ENCODE results near the gene ATF6.
"Not testable (repeated sequence)": the region's sequence is repeated elsewhere in the genome, so short reads cannot be mapped to it uniquely, and the experiment has no call there.

The ATF6 gene

GRCh38 chr1:161771973-161772372 lies 5.9 kb downstream of the ATF6 start:
- intact Hi-C loops (cut with DNase I), result no loop called here
- DNase-seq, result no peak

GRCh38 chr1:161772397-161772796 lies 6.3 kb downstream of the ATF6 start:
- no peak for DNase-seq
- intact Hi-C loops (cut with DNase I), result no loop called here

DNA sequence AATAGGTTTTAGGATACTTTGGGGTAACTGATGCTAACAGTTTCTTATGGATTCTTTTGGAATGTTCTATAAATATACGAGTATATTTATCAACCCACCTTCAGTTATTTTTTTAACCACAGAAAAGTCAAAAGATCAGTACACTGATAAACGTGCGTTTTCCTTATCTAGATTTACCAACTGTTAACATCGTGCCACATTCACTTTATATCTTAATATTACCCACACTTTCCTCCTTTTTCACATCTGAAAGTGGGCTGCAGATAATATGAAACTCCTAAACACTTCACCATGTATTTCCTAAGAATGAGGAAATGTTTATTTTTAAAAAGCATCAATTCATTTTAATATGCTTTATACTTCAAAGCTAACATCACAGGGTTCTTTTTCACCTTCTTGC lies 7.7 kb downstream of the ATF6 start:
- intact Hi-C loops (cut with DNase I), result no loop called here
- no peak for DNase-seq

DNA sequence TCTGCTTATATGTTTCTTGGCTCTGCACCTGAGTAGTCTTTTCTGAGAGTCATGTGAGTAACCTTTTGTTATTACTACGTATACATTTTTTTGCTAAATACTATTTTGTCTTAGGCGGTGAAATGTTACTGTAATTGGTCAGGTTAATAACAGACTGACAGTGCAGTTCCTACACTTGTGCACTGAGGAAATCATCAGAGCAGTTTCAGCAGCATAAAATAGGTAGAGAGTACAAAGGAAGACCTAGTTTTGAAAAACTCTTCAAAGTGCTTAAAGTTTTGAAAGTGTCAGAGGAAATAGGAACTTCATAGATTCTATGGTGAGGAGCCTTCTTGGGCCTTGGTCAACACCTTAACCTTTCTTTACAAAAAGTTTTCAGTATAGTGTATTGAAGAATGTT lies 11.1 kb downstream of the ATF6 start:
- DNase-seq, result no peak
- intact Hi-C loops (cut with DNase I), result no loop called here

GRCh38 chr1:161778522-161778921 lies 12.4 kb downstream of the ATF6 start:
- intact Hi-C loops (cut with DNase I), result no loop called here
- DNase-seq, result no peak

- DNase-seq, result no peak
- intact Hi-C loops (cut with DNase I), result no loop called here
Observed at GRCh38 chr1:161779393-161779792, 13.3 kb downstream of the ATF6 start.

GRCh38 chr1:161781995-161782394 lies 15.9 kb downstream of the ATF6 start:
- no peak for DNase-seq
- intact Hi-C loops (cut with DNase I), result no loop called here

DNA sequence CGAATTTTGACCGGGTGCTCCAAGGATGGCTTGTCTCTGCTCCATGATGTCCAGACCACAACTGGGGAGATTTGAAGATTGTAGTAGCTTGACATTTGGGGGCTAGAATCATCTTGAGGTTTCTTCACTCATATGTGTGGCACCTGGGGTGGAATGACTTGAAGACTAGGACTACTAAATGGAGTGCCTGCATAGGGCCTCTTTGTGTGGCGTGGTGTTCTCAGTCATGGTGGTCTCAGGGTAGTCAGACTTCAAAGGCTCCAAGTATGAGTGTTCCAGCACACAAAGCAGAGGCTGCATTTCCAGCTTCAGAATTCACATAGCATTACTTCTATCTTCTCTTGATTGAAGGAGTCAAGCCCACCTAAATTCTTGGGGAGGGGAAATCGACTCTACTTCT lies 16.8 kb downstream of the ATF6 start:
- intact Hi-C loops (cut with DNase I), result no loop called here
- no peak for DNase-seq

DNA sequence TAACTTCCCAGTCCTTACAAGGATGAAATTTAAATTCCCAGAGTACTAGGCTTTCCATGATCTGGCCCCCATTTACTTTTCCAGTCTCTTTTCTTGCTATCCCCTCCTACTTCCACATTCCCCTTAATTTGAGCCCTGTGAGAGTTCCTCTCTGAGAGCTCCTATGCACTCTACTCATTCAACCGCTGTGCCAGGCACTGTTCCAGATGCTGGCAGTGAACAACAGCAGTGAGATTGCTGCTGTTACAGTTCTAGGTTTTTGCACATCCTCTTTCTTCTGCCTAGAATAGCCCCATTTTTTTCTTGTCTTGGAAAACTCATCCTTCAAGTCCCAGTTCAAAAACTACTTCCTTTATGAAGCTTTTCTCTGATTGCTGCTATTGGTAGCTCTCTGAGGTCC lies 18.8 kb downstream of the ATF6 start:
- intact Hi-C loops (cut with DNase I), result no loop called here
- DNase-seq, result peak in 20 of 42 donors; percentile 8 to 56 (median 25)

DNA sequence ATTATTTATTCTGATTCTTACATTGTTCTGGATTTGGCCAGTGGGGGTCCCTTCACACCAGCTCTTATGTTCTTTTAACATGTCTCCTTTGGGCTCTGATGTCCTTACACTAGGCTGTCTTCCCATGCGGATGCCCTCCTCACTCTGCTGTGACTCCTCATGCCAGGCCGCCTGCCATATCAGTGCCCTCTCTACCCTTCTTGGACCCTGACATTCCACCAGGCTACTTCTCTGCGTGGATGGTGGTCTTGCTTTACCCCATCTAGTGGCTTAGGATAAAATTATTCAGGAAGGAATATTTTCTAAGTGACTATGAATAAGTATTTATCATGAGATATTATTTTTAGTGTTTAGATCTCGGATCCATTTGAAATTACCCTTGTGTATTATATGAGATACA lies 21.2 kb downstream of the ATF6 start:
- intact Hi-C loops (cut with DNase I), result no loop called here
- DNase-seq, result no peak

DNA sequence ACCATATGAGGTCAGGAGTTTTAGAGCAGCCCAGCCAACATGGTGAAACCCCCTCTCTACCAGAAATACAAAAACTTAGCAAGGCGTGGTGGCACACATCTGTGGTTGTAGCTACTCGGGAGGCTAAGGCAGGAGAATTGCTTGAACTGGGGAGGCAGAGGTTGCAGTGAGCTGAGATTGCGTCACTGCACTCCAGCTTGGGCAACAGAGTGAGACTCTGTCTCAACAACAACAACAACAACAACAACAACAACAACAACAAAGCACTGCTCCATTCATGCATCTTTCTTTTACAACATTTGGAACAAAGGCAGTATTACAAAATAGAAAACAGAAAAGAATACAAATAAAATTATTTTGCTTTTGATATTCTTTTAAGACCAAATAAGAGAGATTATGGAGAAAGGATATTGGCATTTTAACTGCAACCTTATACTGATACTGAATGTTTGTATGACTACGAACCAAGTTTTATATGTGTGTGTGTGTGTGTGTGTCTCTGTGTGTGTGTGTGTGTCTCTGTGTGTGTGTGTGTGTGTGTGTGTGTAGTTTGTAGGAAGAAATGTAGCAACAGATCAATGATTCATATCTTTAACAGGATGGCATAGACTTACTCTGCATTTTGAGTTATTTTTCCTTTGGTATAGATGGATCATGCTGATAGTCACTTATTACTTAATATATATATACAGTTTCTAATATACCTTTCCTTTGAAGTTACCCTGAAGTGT lies 24.6 kb downstream of the ATF6 start:
- no peak for DNase-seq
- intact Hi-C loops (cut with DNase I), result no loop called here

- no peak for DNase-seq
- intact Hi-C loops (cut with DNase I), result loop anchor here (2.0 kb wide), 1 partner anchor 245 kb away; no protein-coding TSS in a partner anchor
Observed at GRCh38 chr1:161791904-161792655, 26.0 kb downstream of the ATF6 start.

- DNase-seq, result peak in 8 of 42 donors; percentile 6 to 67 (median 20)
Observed at GRCh38 chr1:161792740-161793139, 26.6 kb downstream of the ATF6 start.

GRCh38 chr1:161799792-161800191 lies 33.7 kb downstream of the ATF6 start:
- intact Hi-C loops (cut with DNase I), result no loop called here
- DNase-seq, result no peak

More at GRCh38 chr1:161792740-161793139, 26.6 kb downstream of the ATF6 start:
- intact Hi-C loops (cut with DNase I), result loop anchor here (2.0 kb wide), 1 partner anchor 244 kb away; no protein-coding TSS in a partner anchor

DNA sequence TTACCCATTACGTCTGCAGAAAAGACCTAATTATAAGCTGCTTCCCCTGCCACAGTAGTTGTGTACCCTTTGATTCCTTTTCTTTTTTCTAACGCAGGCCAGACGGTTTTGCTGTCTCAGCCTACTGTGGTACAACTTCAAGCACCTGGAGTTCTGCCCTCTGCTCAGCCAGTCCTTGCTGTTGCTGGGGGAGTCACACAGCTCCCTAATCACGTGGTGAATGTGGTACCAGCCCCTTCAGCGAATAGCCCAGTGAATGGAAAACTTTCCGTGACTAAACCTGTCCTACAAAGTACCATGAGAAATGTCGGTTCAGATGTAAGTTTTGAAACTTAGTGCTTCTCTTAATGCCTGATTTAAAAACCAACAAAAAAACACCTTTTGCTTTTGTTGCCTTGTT lies 35.8 kb downstream of the ATF6 start:
- DNase-seq, result peak in 11 of 42 donors; percentile 5 to 57 (median 12)
- intact Hi-C loops (cut with DNase I), result no loop called here

GRCh38 chr1:161803181-161803580 lies 37.1 kb downstream of the ATF6 start:
- intact Hi-C loops (cut with DNase I), result no loop called here
- no peak for DNase-seq

- intact Hi-C loops (cut with DNase I), result no loop called here
- no peak for DNase-seq
Observed at GRCh38 chr1:161805399-161806197, 39.5 kb downstream of the ATF6 start.

GRCh38 chr1:161809202-161809601 lies 43.1 kb downstream of the ATF6 start:
- DNase-seq; intact Hi-C loops (cut with DNase I): not testable (repeated sequence)

GRCh38 chr1:161809656-161810055 lies 43.5 kb downstream of the ATF6 start:
- intact Hi-C loops (cut with DNase I); DNase-seq: not testable (repeated sequence)

- intact Hi-C loops (cut with DNase I), result no loop called here
- no peak for DNase-seq
Observed at GRCh38 chr1:161810780-161811179, 44.7 kb downstream of the ATF6 start.
